ENCODE results near the gene ARMC7.
A peak's percentile ranks its signal among the peaks of the same experiment; 100 is the strongest.

Gene ARMC7

DNA sequence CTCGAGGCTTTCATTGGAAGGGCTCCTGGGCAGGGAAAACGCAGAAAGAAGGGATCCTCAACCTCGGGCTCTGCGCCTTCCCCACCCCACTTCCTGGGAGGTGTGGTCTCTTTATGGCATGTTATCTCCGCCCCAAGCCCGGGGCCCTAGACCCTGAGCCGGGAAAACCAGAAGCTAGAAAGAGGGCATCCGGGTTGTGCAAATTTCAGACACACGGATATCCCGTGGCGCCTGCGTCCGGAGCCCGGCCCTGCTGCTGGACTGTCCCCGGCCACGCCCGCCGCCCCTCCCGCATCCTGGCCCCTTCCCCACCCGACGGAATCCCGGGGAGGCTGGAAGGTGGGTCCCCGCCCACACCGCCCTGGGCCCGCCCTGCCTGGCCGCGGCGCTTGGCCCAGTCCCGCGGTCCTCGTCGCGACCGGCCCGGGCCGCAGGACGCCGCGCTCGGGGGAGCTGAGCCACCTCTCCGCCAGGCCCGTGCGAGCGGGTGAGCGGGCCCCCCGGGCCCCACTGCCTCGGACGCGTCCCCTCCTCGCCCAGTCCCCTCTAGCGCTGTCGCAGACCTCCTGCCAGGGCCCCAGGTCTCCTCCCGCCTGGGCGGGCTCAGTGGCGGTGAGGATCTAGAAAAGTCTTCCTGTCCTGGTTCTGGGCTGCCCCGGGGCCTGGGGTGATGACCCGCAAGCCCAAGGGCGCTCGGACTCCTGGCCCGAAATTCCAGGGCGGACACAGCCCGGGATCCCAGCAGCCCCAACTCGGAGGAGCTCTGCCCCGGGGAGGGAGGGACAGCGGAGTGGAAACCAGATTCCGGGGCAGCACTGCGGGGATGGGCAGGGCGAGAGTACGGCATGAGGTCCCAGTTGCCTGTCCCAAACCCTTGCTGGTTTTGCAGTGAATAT, 22.0 kb upstream of the ARMC7 start, which contains the start of gene SLC16A5:
SLC16A5 (plus strand) TSS at position 397 of the 896 bp plus-strand sequence. CDS start 5,683 bp downstream, outside the sequence.
- peak within 1 kb of the TSS; percentile 98 for H3K4me2 ChIP-seq
- no peaks in the 10 kb centered on the region for H3K36me3 ChIP-seq
- peak within 1 kb of the TSS; percentile 76 for H3K4me3 ChIP-seq
- H3K9me3 ChIP-seq: no peaks in the 10 kb centered on the region
- H3K9ac ChIP-seq: peak within 1 kb of the TSS; percentile 84
- no peaks in the 10 kb centered on the region for H3K27me3 ChIP-seq
- peak within 1 kb of the TSS; percentile 77 for H3K27ac ChIP-seq
- peaks cover 49% of the 10 kb centered on the region for H3K4me1 ChIP-seq
- no peak for TF ChIP-seq Cebpa-rat (IDR thresholded peaks at IDR 0.05)
- H4K20me1 ChIP-seq: no peaks in the 10 kb centered on the region

DNA sequence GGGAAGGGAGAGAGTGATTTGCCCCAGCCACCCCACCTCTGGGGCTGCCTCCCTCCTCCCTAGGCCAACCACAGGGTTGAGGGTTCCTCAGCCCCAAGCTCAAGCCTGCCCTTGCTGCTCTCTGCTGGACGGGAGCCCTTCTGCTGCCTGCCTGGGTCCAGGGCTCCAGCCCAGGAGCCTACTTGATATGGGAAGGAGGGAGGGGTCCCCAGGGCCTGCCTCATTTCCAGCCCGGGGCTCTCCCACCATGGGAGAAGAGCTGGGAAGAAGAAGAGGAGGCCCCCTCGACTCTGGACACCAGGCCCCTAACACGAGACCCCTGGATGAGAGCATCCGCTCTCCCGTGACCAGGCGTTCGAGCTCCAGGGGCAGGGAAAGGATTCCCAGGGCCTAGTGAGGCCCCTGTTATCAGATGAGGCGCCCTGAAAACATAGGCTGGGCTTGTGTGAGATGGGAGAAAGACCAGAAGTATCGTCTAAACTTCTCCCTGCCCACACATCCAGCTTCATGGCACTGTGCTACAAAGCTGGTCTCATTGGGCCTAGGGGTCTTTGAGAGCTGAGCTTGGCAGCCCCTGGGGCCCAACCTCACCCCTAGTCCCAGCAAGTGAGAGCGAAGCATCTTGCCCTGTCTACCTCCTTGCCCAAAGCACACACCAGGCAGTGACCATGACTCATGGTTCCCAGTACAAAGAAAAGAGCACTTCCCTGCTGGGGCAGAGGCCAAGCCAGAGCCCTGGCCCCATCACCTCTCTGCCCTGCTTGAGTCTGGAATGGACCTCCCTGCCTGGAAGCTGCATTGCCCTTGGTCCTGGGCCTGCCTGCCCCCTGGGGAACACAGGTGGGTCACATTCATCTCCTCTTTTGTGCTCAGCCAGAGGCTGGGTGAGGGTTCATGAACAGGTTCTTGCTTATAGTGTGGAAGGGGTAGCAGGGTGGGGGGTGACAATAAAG, 21.0 kb upstream of the ARMC7 start:
- H3K27me3 ChIP-seq: no peaks in the 10 kb centered on the region
- no peaks in the 10 kb centered on the region for H4K20me1 ChIP-seq
- peaks cover 40% of the 10 kb centered on the region for H3K4me1 ChIP-seq
- no peak for TF ChIP-seq Cebpa-rat (IDR thresholded peaks at IDR 0.05)
- H3K4me2 ChIP-seq: peak overlapping the region; percentile 98
- H3K27ac ChIP-seq: peak overlapping the region; percentile 77
- H3K9me3 ChIP-seq: no peaks in the 10 kb centered on the region
- peak overlapping the region; percentile 84 for H3K9ac ChIP-seq
- H3K4me3 ChIP-seq: peak overlapping the region; percentile 76
- H3K36me3 ChIP-seq: no peaks in the 10 kb centered on the region

GRCh38 chr17:75090871-75091854, 18.6 kb upstream of the ARMC7 start:
- Histone ChIP-seq H3K4me2 (no peak overlapping the region), H3K9ac (no peak overlapping the region), H3K27ac (no peak overlapping the region), H4K20me1 (no peaks in the 10 kb centered on the region), H3K27me3 (no peaks in the 10 kb centered on the region), H3K9me3 (no peaks in the 10 kb centered on the region), H3K36me3 (no peaks in the 10 kb centered on the region), H3K4me1 (peaks cover 27% of the 10 kb centered on the region), H3K4me3 (no peak overlapping the region)
- no peak for TF ChIP-seq Cebpa-rat (IDR thresholded peaks at IDR 0.05)

DNA sequence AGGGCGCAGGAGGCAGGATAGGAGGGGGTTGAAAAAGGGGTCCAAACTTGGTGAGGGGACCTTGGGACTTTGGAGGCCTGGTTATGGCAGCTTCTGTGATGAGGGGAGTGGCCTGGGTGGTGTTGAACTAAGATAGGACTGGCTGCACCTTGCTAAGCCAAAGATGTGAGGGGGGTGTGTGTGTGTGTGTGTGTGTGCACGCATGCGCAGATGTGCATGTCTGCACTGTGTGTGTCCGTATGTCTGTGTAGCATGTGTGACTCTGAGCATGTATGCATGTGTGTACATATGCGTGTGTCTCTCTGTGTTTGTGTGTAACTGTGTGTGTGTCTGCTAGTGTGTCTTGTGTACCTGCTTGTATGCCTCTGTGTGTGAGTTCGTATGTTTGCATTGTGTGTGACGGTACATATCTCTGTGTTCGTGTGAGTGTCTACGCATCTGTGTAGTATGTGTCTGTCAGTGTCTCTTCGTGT, 17.9 kb upstream of the ARMC7 start:
- no peak overlapping the region for H3K4me3 ChIP-seq
- no peaks in the 10 kb centered on the region for H4K20me1 ChIP-seq
- no peak overlapping the region for H3K4me2 ChIP-seq
- H3K4me1 ChIP-seq: peaks cover 25% of the 10 kb centered on the region
- H3K27me3 ChIP-seq: no peaks in the 10 kb centered on the region
- H3K9me3 ChIP-seq: no peaks in the 10 kb centered on the region
- TF ChIP-seq Cebpa-rat (IDR thresholded peaks at IDR 0.05): no peak
- no peak overlapping the region for H3K9ac ChIP-seq
- H3K36me3 ChIP-seq: no peaks in the 10 kb centered on the region
- no peak overlapping the region for H3K27ac ChIP-seq

DNA sequence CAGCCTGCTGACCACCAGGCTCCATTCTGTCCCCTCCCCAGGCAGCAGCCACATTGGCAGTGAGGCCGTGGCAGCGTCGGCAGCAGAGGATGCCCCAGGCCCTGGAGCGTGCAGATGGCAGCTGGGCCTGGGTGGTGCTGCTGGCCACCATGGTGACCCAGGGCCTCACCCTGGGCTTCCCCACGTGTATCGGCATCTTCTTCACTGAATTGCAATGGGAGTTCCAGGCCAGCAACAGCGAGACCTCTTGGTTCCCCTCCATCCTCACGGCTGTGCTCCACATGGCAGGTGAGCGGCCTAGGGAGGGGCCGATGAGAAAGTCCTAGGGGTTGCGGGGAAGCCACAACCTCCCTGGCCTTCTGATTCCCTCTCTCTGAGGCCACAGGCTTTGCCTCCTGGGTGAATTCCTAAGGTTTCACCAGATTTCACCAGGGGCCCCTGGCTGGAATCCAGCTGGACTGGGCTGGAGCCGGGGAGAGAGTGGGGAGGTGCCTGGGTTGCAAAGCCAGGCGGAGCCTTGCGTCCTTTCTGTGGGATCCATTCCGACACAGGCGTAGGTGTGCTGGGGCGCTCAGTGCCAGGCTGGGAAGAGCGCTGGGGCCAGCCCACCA, 16.1 kb upstream of the ARMC7 start:
- no peak for TF ChIP-seq Cebpa-rat (IDR thresholded peaks at IDR 0.05)
- H3K4me2 ChIP-seq: no peak overlapping the region
- H3K4me3 ChIP-seq: no peak overlapping the region
- H4K20me1 ChIP-seq: no peaks in the 10 kb centered on the region
- no peak overlapping the region for H3K27ac ChIP-seq
- no peaks in the 10 kb centered on the region for H3K27me3 ChIP-seq
- H3K36me3 ChIP-seq: no peaks in the 10 kb centered on the region
- H3K9ac ChIP-seq: no peak overlapping the region
- peaks cover 9% of the 10 kb centered on the region for H3K4me1 ChIP-seq
- H3K9me3 ChIP-seq: no peaks in the 10 kb centered on the region

GRCh38 chr17:75094871-75095399, 14.8 kb upstream of the ARMC7 start:
- no peaks in the 10 kb centered on the region for H3K4me1 ChIP-seq
- no peak overlapping the region for H3K4me3 ChIP-seq
- no peaks in the 10 kb centered on the region for H4K20me1 ChIP-seq
- H3K27me3 ChIP-seq: no peaks in the 10 kb centered on the region
- no peaks in the 10 kb centered on the region for H3K9me3 ChIP-seq
- no peak overlapping the region for H3K27ac ChIP-seq
- no peak overlapping the region for H3K4me2 ChIP-seq
- peaks cover 2% of the 10 kb centered on the region; the same call in 1 of the 2 replicates for H3K36me3 ChIP-seq
- no peak for TF ChIP-seq Cebpa-rat (IDR thresholded peaks at IDR 0.05)
- H3K9ac ChIP-seq: no peak overlapping the region

- no peaks in the 10 kb centered on the region for H3K27me3 ChIP-seq
- no peak overlapping the region for H3K27ac ChIP-seq
- H3K4me3 ChIP-seq: no peak overlapping the region
- TF ChIP-seq Cebpa-rat (IDR thresholded peaks at IDR 0.05): no peak
- H4K20me1 ChIP-seq: no peaks in the 10 kb centered on the region
- no peak overlapping the region for H3K9ac ChIP-seq
- H3K9me3 ChIP-seq: no peaks in the 10 kb centered on the region
- no peaks in the 10 kb centered on the region for H3K4me1 ChIP-seq
- H3K36me3 ChIP-seq: peaks cover 10% of the 10 kb centered on the region; the same call in 1 of the 2 replicates
- H3K4me2 ChIP-seq: no peak overlapping the region
Observed at GRCh38 chr17:75096082-75096625, 13.6 kb upstream of the ARMC7 start.

GRCh38 chr17:75097865-75098264, 11.9 kb upstream of the ARMC7 start:
- no peaks in the 10 kb centered on the region for H3K27me3 ChIP-seq
- H3K4me3 ChIP-seq: no peak overlapping the region
- H3K9me3 ChIP-seq: no peaks in the 10 kb centered on the region
- no peak for TF ChIP-seq Cebpa-rat (IDR thresholded peaks at IDR 0.05)
- no peak overlapping the region for H3K27ac ChIP-seq
- H3K4me1 ChIP-seq: peaks cover 14% of the 10 kb centered on the region
- no peaks in the 10 kb centered on the region for H4K20me1 ChIP-seq
- peaks cover 10% of the 10 kb centered on the region; the same call in 1 of the 2 replicates for H3K36me3 ChIP-seq
- H3K9ac ChIP-seq: no peak overlapping the region
- H3K4me2 ChIP-seq: no peak overlapping the region
